Naive B cell (primary cell): ENCODE data around the gene RBFOX2. TPM values are rescaled to one million over a fixed set of nuclear protein-coding genes. Genes with fewer than 3 reads are reported as not detected.
A peak's percentile ranks its signal among the peaks of the same experiment; 100 is the strongest.
"Not testable (repeated sequence)": the region's sequence is repeated elsewhere in the genome, so short reads cannot be mapped to it uniquely, and the experiment has no call there.

Experiments used
- ATAC-seq, 2 donors: fragments of 150-1000 bp; cut with Tn5 transposase; 2 replicates each; pipeline ENCODE4 v1.10.0; 2021; ENCODE audit warnings: low read depth in 2 of 2, mild to moderate bottlenecking in 2 of 2, moderate library complexity in 2 of 2
- DNase-seq: peaks from one replicate; pipeline ENCODE4 v3.0.0; 2022
- H3K27ac Mint-ChIP-seq, 6 donors: one replicate each; pipeline ENCODE4 v1.8.0; 2020 to 2022; ENCODE audit warnings: mild to moderate bottlenecking in 6 of 6, mixed read lengths in 6 of 6, moderate library complexity in 5 of 6, inconsistent platforms in 2 of 6
- H3K27me3 Mint-ChIP-seq, 3 donors: one replicate each; pipeline ENCODE4 v1.8.0; 2021 to 2022; ENCODE audit warnings: mixed read lengths in 3 of 3, mild to moderate bottlenecking in 1 of 3
- H3K36me3 Mint-ChIP-seq, 2 donors: one replicate each; pipeline ENCODE4 v1.8.0; 2020 to 2022; ENCODE audit warnings: mixed read lengths in 2 of 2, inconsistent platforms in 1 of 2, mild to moderate bottlenecking in 1 of 2
- H3K4me1 Mint-ChIP-seq, 3 donors: one replicate each; pipeline ENCODE4 v1.8.0; 2020 to 2022; ENCODE audit warnings: mixed read lengths in 3 of 3, inconsistent platforms in 1 of 3, mild to moderate bottlenecking in 1 of 3, moderate library complexity in 1 of 3
- H3K4me3 Mint-ChIP-seq, 8 donors: one replicate each; pipeline ENCODE4 v1.8.0; 2020 to 2022; ENCODE audit warnings: mild to moderate bottlenecking in 8 of 8, mixed read lengths in 8 of 8, moderate library complexity in 8 of 8, inconsistent platforms in 2 of 8
- H3K9me3 Mint-ChIP-seq, 7 donors: one replicate each; pipeline ENCODE4 v1.8.0; 2020 to 2022; ENCODE audit warnings: mixed read lengths in 7 of 7, mild to moderate bottlenecking in 5 of 7, inconsistent platforms in 2 of 7, moderate library complexity in 1 of 7
- polyA plus RNA-seq, 6 donors: library from polyadenylated mRNA; unstranded; fragments of 300-500 nt; fragmentation: Illumina TruSeq; gene quantifications; one replicate each; pipeline ENCODE4 v1.2.3, GENCODE V29; 2021; ENCODE audit warnings: low read depth in 6 of 6

RBFOX2 gene
- polyA plus RNA-seq, 6 donors from 2014 or later: not detected

DNA sequence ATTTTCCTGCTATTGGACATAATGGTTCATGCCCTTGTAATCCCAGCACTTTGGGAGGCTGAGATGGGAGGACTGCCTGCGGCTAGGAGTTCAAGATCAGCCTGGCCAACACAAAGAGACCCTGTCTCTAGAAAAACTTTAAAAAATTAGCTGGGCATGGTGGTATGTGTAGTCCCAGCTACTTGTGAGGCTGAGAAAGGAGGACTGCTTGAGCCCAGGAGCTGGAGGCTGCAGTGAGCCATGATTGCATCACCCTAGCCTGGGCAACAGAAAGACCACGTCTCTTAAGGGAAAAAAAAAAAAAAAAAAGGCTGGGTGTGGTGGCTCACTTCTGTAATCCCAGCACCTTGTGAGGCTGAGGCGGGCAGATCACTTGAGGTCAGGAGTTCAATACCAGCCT lies 217.0 kb downstream of the RBFOX2 start:
- Mint-ChIP-seq H3K4me3 (no peak overlapping the region), H3K4me1 (no peaks in the 10 kb centered on the region), H3K9me3 (peaks cover 0 to 15% (median 7%) of the 10 kb centered on the region in 7 donors), H3K27me3 (peaks cover 0 to 5% (median 0%) of the 10 kb centered on the region in 3 donors), H3K27ac (no peak overlapping the region), H3K36me3 (no peaks in the 10 kb centered on the region)
- DNase-seq (no peak), ATAC-seq (no peak)

DNA sequence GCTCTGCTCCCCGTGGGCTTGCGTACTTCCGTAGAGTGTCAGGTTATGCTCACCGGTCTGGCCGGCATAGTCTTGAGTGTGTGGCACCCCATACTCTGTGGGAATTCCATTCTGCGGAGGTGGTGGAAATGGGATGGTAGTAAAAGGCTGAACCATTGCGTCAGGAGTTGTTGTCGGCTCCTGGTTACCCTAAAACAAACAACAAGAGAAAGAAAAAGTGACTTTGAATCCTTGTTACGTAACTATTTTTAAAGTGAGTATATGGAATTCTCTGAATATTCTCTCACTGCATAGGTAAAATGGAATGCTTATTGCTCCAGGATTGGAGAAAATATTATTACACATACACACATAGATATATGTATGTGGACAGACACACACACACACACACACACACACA lies 218.8 kb downstream of the RBFOX2 start:
- H3K9me3 Mint-ChIP-seq: peaks cover 0 to 15% (median 7%) of the 10 kb centered on the region in 7 donors

DNA sequence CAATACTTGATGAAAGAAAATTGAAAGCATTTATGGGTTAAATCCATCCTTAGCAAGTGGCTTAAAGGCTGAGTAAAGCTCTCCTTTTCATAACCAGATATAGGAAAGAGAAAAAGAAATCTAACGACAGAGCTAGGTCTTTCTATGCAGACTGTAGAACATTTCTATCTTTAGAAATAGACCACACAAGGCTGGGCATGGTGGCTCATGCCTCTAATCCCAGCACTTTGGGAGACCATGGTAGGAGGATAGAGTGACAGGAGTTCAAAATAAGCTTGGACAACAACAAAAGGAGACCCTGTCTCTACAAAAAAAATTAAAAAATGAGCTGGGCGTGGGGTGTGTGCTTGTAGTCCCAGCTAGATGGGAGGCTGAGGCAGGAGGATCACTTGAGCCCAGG lies 220.2 kb downstream of the RBFOX2 start:
- H3K27ac Mint-ChIP-seq: no peak overlapping the region
- no peak overlapping the region for H3K4me3 Mint-ChIP-seq
- no peaks in the 10 kb centered on the region for H3K36me3 Mint-ChIP-seq
- H3K4me1 Mint-ChIP-seq: no peaks in the 10 kb centered on the region
- H3K9me3 Mint-ChIP-seq: peaks cover 0 to 23% (median 13%) of the 10 kb centered on the region in 7 donors
- ATAC-seq: no peak
- peaks cover 0 to 5% (median 0%) of the 10 kb centered on the region in 3 donors for H3K27me3 Mint-ChIP-seq
- DNase-seq: no peak

More for the DNA sequence above, 218.8 kb downstream of the RBFOX2 start:
- Mint-ChIP-seq H3K36me3 (no peaks in the 10 kb centered on the region), H3K27me3 (peaks cover 0 to 5% (median 0%) of the 10 kb centered on the region in 3 donors), H3K27ac (no peak overlapping the region), H3K4me3 (no peak overlapping the region), H3K4me1 (no peaks in the 10 kb centered on the region)
- ATAC-seq: no peak
- DNase-seq: no peak

DNA sequence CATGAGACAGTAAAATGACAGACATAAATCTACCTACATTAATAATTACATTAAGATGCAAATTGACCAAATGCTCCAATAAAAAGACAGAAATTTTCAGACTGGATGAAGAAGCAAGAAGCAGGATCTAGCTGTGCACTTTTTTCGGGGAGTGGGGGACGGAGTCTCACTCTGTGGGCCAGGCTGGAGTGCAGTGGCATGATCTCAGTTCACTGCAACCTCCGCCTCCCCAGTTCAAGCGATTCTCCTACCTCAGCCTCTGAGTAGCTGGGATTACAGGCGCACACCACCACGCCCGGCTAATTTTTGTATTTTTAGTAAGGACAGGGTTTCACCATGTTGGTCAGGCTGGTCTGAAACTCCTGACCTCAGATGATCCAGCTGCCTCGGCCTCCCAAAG lies 222.0 kb downstream of the RBFOX2 start:
- not testable (repeated sequence) for H3K4me1 Mint-ChIP-seq, H3K27ac Mint-ChIP-seq, DNase-seq, ATAC-seq, H3K4me3 Mint-ChIP-seq
- H3K27me3 Mint-ChIP-seq: peaks cover 0 to 13% (median 9%) of the 10 kb centered on the region in 3 donors
- peaks cover 0 to 14% (median 5%) of the 10 kb centered on the region in 7 donors for H3K9me3 Mint-ChIP-seq
- H3K36me3 Mint-ChIP-seq: peaks cover 0 to 10% of the 10 kb centered on the region in 2 donors

DNA sequence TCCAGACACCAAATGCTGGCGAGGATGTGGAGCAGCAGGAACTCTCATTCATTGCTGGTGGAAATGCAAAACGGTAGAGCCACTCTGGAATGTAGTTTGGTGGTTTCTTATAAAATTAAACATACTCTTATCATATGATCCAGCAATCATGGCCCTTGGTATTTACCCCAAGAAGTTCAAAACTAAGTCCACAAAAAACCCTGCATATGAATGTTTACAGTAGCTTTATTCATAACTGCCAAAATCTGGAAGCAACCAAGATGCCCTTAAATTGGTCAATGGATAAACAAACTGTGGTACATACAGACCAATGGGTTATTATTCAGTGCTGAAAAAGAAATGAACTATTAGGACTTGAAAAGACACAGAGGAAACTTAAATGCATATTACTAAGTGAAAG lies 223.2 kb downstream of the RBFOX2 start:
- no peak overlapping the region for H3K27ac Mint-ChIP-seq
- DNase-seq (no peak), ATAC-seq (no peak)
- no peak overlapping the region for H3K4me3 Mint-ChIP-seq
- H3K27me3 Mint-ChIP-seq: peaks cover 1 to 15% (median 13%) of the 10 kb centered on the region in 3 donors
- H3K4me1 Mint-ChIP-seq: no peaks in the 10 kb centered on the region
- H3K36me3 Mint-ChIP-seq: peaks cover 0 to 11% of the 10 kb centered on the region in 2 donors
- H3K9me3 Mint-ChIP-seq: peaks cover 0 to 10% (median 5%) of the 10 kb centered on the region in 7 donors

DNA sequence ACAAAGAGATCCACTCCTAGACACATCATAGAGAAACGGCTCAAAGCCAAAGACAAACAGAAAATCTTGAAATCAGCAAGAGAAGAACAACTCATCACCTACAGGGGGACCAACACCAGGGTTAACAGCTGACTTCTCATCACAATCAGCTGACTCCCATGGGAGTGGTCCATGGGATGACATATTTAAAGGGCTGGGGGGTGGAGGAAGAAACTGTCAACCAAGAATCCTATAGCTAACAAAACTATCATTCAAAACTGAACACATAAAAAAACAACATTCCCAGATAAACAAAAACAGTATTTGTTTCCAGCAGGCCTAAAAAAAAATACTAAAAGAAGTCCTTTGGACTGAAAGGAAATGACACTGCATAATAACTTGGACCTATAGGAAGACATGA lies 224.2 kb downstream of the RBFOX2 start:
- Mint-ChIP-seq H3K36me3 (peaks cover 0 to 11% of the 10 kb centered on the region in 2 donors), H3K27ac (no peak overlapping the region), H3K4me3 (no peak overlapping the region), H3K9me3 (peaks cover 0 to 10% (median 5%) of the 10 kb centered on the region in 7 donors), H3K27me3 (peaks cover 8 to 20% (median 16%) of the 10 kb centered on the region in 3 donors), H3K4me1 (no peaks in the 10 kb centered on the region)
- ATAC-seq (no peak), DNase-seq (no peak)

DNA sequence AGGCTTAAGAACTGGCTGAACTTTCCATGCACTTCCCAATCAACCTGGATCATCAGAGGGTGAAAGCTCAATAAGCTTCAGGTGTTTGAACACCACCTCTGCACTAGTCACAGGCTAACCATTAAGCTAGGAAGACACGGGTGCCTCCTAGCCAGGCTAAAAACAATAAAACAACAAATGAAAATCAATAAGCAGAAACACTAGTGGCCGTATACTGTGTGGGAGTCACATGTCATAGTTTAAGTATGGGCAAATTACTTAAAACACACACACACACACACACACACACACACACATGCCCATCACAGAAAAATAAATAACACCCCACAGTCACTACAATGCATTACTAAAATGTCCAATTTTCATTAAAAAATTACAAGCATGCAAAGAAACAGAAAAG lies 225.7 kb downstream of the RBFOX2 start:
- H3K36me3 Mint-ChIP-seq: peaks cover 0 to 11% of the 10 kb centered on the region in 2 donors
- peaks cover 11 to 20% (median 16%) of the 10 kb centered on the region in 3 donors for H3K27me3 Mint-ChIP-seq
- peaks cover 0 to 10% (median 5%) of the 10 kb centered on the region in 7 donors for H3K9me3 Mint-ChIP-seq
- ATAC-seq (no peak), DNase-seq (no peak)
- H3K4me1 Mint-ChIP-seq: no peaks in the 10 kb centered on the region
- H3K4me3 Mint-ChIP-seq: no peak overlapping the region
- H3K27ac Mint-ChIP-seq: no peak overlapping the region

DNA sequence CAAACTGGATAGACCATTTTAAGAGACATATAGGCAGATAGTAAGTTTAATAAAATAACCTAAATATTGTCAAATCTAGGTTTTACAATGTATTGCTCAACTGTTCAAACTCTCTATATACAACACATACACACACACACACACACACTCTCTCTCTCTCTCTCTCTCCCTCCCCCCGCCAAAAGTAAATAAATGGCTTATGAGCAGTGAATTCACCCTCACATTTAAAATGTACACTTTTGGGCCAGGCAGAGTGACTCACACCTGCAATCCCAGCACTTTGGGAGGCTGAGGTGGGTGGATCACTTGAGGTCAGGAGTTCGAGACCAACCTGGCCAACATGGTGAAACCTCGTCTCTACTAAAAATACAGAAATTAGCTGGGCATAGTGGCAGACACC lies 227.3 kb downstream of the RBFOX2 start:
- Mint-ChIP-seq H3K36me3 (peaks cover 0 to 11% of the 10 kb centered on the region in 2 donors), H3K27me3 (peaks cover 16 to 20% (median 16%) of the 10 kb centered on the region in 3 donors)
- H3K4me1 Mint-ChIP-seq, DNase-seq, H3K4me3 Mint-ChIP-seq, H3K27ac Mint-ChIP-seq, H3K9me3 Mint-ChIP-seq, ATAC-seq: not testable (repeated sequence)

DNA sequence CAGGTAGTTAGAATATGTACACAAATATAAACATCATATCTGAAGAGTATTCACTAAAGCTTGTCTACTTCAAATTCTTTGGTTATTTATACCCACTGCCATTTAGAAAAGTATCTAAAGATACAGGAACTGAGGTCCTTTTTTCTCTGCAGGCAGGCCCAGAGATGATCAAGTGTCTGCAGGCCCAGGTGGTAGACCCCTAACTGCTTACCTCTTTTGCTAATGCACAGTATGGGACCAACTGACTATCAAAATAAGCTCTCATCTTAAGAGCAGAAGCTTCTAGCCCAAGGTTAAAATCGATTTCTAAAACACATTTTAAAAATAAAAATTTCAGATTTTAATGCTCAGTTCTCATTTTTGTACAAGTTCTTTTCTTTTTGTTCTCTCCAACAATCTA lies 229.5 kb downstream of the RBFOX2 start:
- ATAC-seq (no peak), DNase-seq (no peak)
- Mint-ChIP-seq H3K4me1 (no peaks in the 10 kb centered on the region), H3K27me3 (peaks cover 16 to 20% (median 16%) of the 10 kb centered on the region in 3 donors), H3K36me3 (peaks cover 0 to 11% of the 10 kb centered on the region in 2 donors), H3K4me3 (no peak overlapping the region), H3K9me3 (peaks cover 0 to 6% (median 2%) of the 10 kb centered on the region in 7 donors), H3K27ac (no peak overlapping the region)

DNA sequence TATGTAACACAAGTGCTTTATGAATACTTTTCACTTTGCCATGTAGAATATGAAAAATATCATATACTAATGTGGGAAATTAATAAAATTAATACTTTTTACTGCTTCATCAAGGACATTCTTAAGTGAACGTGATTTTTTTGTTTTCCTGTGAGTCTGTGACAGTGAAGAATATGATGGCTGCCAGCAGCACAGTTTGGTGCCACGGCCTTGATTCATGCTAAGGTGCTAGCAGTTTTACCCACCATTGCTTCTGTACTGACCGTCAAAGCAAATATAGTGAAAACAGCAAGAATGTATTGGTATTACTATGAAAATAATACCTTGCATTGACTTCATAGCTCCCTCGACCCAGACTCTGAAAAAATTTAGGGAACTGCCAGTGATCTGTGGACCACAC lies 231.2 kb downstream of the RBFOX2 start:
- Mint-ChIP-seq H3K4me1 (no peaks in the 10 kb centered on the region), H3K27me3 (peaks cover 14 to 19% (median 16%) of the 10 kb centered on the region in 3 donors), H3K27ac (no peak overlapping the region), H3K9me3 (no peaks in the 10 kb centered on the region), H3K4me3 (no peak overlapping the region), H3K36me3 (peaks cover 0 to 8% of the 10 kb centered on the region in 2 donors)
- no peak for ATAC-seq
- no peak for DNase-seq

DNA sequence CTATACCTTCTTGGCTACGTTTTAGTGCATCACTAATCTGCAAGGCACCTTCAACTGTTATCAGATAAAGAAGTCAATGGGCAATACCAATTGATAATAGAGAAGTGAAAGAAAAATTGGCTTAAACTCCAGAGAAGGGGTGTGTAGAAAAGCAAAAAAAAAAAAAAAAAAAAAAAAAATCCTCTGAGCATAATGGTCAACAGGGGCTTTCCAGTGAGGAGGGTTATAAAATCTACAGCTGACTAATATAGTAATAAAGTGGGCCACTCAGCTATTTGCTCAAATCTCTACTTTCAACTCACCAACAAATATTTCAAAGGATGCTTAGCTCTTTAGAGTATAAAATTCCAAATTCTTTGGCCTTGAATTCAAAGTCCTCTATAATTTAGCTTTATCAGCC lies 233.1 kb downstream of the RBFOX2 start:
- peaks cover 5 to 19% (median 8%) of the 10 kb centered on the region in 3 donors for H3K27me3 Mint-ChIP-seq
- H3K4me1 Mint-ChIP-seq: no peaks in the 10 kb centered on the region
- ATAC-seq (no peak), DNase-seq (no peak)
- H3K4me3 Mint-ChIP-seq: no peak overlapping the region
- H3K9me3 Mint-ChIP-seq: no peaks in the 10 kb centered on the region
- H3K27ac Mint-ChIP-seq: no peak overlapping the region
- H3K36me3 Mint-ChIP-seq: no peaks in the 10 kb centered on the region

DNA sequence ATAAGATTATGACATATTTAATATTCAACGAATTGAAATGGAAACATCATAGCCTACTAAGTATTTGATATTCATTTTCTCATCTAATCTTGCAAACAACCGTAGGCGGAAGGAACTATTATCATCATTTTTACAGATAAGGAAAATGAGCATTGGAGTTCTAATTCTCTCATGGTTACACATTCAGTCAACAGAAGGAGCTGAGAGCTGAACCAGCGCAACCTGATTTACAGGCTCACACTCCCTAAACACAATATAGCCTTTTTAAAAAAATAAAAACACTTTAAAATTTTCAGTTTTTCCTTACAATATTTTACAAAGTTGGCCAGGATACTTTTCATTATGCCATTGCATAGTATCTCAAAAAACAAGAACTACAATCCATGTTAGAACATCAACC lies 236.1 kb downstream of the RBFOX2 start:
- Mint-ChIP-seq H3K27ac (no peak overlapping the region), H3K4me3 (no peak overlapping the region), H3K9me3 (no peaks in the 10 kb centered on the region), H3K36me3 (no peaks in the 10 kb centered on the region), H3K4me1 (no peaks in the 10 kb centered on the region), H3K27me3 (peaks cover 8 to 13% (median 10%) of the 10 kb centered on the region in 3 donors)
- ATAC-seq: no peak
- DNase-seq: no peak

DNA sequence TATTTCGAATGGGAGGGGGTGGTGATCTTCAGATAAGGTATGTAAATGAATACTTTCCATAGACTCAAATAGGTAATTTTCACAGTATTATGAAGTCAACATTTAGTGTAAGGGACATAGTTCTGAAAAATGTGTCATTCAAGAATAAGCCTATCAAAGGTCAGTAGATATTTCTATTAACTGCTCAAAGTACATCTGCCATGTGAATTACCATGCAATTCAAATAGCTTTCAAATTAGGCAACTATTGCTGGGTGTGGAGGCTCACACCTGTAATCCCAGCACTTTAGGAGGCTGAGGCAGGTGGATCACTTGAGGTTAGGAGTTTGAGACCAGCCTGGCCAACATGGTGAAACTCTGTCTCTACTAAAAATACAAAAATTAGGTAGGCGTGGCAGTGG lies 236.8 kb downstream of the RBFOX2 start:
- not testable (repeated sequence) for H3K9me3 Mint-ChIP-seq

DNA sequence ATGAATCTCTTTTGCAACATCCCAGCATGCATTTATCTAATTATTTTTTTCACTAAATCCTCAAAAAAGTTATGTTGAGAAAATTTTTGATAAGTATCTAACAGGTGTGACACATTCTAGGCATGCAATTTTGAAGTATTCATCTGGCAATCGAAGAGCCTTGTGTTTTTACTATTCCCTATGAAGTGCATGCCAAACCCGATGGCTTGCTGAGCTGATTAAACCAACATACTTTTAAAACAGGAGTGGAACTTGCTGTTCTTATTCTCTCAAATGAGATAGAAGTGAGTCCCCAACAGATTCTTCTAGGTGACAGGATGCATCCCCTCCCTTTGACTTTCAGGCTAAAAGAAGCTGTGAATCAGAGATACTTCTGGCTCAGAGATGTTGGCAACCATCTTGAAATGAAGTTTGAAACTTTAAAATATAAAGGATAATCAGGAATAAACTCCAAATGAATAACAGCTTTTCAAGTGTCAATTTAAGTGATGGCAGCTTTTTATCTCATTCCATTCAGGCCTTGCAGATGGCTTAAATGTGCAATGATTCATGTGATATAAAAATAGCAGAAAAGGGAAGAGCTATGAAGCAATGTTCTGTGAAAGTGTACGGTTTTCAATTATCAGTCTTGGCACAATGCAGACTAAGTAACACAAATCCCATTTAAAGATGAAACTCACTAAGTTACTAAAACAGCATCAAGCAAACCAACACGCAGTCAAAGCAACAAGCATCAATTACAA lies 243.3 kb downstream of the RBFOX2 start:
- DNase-seq (no peak), ATAC-seq (no peak)
- Mint-ChIP-seq H3K4me1 (no peaks in the 10 kb centered on the region), H3K4me3 (no peak overlapping the region), H3K27me3 (peaks cover 18 to 24% (median 18%) of the 10 kb centered on the region in 3 donors), H3K36me3 (no peaks in the 10 kb centered on the region), H3K27ac (no peak overlapping the region), H3K9me3 (no peaks in the 10 kb centered on the region)

More for the DNA sequence above, 236.8 kb downstream of the RBFOX2 start:
- peak overlapping the region in 1 of 6 donors; percentile 49 for H3K27ac Mint-ChIP-seq
- ATAC-seq, H3K4me3 Mint-ChIP-seq, DNase-seq, H3K4me1 Mint-ChIP-seq, H3K36me3 Mint-ChIP-seq: not testable (repeated sequence)
- peaks cover 8 to 17% (median 10%) of the 10 kb centered on the region in 3 donors for H3K27me3 Mint-ChIP-seq
